Measurements from ENCODE around the gene SLC66A2.
A peak's percentile ranks its signal among the peaks of the same experiment; 100 is the strongest.

The SLC66A2 gene

GRCh38 chr18:79949697-79950487 lies 1.6 kb downstream of the SLC66A2 start:
- DNase-seq: no peak

- DNase-seq: no peak
These were observed 2.6 kb downstream of the SLC66A2 start for GRCh38 chr18:79948719-79949411.

- DNase-seq: no peak
These were observed 3.4 kb downstream of the SLC66A2 start for GRCh38 chr18:79947881-79948610.

- DNase-seq: no peak
These were observed 4.2 kb downstream of the SLC66A2 start for GRCh38 chr18:79947054-79947755.

GRCh38 chr18:79945118-79946042 lies 6.1 kb downstream of the SLC66A2 start:
- DNase-seq: no peak

- no peak for DNase-seq
These were observed 6.7 kb downstream of the SLC66A2 start for GRCh38 chr18:79944746-79945117.

GRCh38 chr18:79944126-79944731 lies 7.2 kb downstream of the SLC66A2 start:
- peak; percentile 32 for DNase-seq

- DNase-seq: no peak
These were observed 7.8 kb downstream of the SLC66A2 start for GRCh38 chr18:79943608-79944125.

- no peak for DNase-seq
These were observed 8.5 kb downstream of the SLC66A2 start for GRCh38 chr18:79942786-79943607.

- DNase-seq: no peak
These were observed 9.2 kb downstream of the SLC66A2 start for GRCh38 chr18:79942211-79942610.

GRCh38 chr18:79941473-79942119 lies 9.9 kb downstream of the SLC66A2 start:
- no peak for DNase-seq

- no peak for DNase-seq
These were observed 10.5 kb downstream of the SLC66A2 start for GRCh38 chr18:79940814-79941472.

GRCh38 chr18:79940126-79940813 lies 11.2 kb downstream of the SLC66A2 start:
- no peak for DNase-seq

- no peak for DNase-seq
These were observed 12.4 kb downstream of the SLC66A2 start for GRCh38 chr18:79939096-79939495.

GRCh38 chr18:79938196-79938595 lies 13.3 kb downstream of the SLC66A2 start:
- no peak for DNase-seq

- no peak for DNase-seq
These were observed 14.2 kb downstream of the SLC66A2 start for GRCh38 chr18:79937103-79937860.

GRCh38 chr18:79936641-79937040 lies 14.8 kb downstream of the SLC66A2 start:
- no peak for DNase-seq

- no peak for DNase-seq
These were observed 15.5 kb downstream of the SLC66A2 start for GRCh38 chr18:79935925-79936324.

Measured in fibroblast of skin of back (primary cell).